ENCODE data around the gene HOXA11. TPM values are rescaled to one million over a fixed set of nuclear protein-coding genes. Genes with fewer than 3 reads are reported as not detected.

The HOXA11 gene
- total RNA-seq, 1 donor from 2014 or later: not detected

DNA sequence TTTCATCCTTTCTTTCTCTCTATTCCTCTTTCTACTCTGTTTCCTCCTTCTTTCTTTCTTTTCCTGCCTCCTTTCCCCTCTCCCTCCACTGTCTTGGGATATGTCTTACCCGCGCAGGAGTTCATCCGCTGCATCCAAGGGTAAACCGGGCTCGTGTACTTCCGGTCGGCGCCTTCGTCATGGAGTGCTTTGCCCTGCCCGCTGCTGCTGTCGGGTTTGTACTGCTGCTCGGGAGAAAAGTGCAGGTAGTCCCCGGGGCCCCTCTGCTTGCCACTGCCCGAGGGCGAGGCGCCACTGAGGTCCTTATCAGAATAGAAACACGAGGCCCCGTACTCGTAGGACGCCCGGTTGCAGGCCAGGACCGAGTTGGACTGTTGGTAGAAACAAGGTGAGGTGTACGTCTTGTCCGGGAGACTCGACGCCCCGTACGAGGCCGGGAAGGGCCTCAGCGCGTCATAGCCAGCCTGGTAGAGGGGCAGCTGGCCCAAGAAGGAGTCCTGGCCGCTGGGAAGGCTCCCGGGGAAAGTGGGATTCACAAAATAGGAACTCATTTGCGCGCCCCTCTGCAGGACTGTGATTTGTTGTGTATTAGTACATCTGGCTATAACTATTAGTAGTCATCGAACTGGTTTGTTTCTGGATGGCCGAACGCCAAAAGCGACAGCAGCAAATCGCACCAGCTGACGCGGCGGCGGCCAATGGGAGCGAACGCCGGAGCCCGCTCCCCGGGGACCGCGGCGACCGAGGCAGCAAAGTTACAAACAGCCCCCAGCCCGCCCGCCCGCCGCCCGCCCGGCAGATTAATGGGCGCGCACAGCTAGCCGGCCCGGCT, 37.6 kb downstream of the HOXA11 start, which contains the start of gene HOXA6:
Gene HOXA6 (minus strand): TSS at position 576 of the 832 bp plus-strand sequence. CDS start 25 bp downstream, at position 551.
- peak in 1 of 2 donors; percentile 68 for DNase-seq (ENCODE audit: low read depth in 2 of 2)

DNA sequence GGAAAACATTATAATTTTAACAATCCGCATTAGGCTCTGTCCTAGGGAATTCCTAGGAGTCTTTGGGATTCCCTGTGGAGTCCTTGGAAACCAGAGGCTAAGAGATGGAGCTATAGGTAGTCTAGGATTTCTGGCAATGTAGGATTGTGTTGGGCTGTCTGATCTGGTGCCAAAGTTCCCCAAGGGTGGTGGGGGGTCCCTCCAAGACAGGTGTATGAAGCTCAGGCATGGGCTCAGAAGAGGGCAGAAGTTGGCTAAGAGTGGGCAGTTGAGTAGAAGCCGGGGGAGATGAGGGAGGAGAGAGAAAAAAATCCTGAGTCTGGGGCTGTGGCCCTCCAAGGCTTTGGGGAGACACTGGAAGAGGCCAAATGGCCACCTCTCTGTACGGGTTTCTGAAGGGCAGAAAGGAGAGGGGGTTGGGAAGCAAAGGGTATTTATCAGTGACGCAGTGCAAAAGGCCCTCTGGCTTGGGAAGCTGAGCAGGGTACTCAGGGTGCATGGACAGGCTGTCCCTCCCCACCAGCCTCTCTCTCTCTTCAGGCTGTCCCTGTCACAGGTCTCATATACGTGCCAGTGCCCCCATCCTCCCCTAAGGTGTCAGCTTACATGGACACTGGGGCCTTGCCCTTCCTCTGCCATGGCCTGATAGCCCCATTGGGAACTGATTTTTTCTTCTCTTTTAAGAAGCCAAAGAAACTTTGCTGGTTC, 38.4 kb downstream of the HOXA11 start:
- no peak for DNase-seq (ENCODE audit: low read depth in 2 of 2)

GRCh38 chr7:27145914-27146412, 39.1 kb downstream of the HOXA11 start:
- no peak for DNase-seq (ENCODE audit: low read depth in 2 of 2)

- DNase-seq (ENCODE audit: low read depth in 2 of 2): no peak
These were observed 39.7 kb downstream of the HOXA11 start for GRCh38 chr7:27145165-27145913.

GRCh38 chr7:27144781-27145164, 40.3 kb downstream of the HOXA11 start:
- DNase-seq (ENCODE audit: low read depth in 2 of 2): no peak

DNA sequence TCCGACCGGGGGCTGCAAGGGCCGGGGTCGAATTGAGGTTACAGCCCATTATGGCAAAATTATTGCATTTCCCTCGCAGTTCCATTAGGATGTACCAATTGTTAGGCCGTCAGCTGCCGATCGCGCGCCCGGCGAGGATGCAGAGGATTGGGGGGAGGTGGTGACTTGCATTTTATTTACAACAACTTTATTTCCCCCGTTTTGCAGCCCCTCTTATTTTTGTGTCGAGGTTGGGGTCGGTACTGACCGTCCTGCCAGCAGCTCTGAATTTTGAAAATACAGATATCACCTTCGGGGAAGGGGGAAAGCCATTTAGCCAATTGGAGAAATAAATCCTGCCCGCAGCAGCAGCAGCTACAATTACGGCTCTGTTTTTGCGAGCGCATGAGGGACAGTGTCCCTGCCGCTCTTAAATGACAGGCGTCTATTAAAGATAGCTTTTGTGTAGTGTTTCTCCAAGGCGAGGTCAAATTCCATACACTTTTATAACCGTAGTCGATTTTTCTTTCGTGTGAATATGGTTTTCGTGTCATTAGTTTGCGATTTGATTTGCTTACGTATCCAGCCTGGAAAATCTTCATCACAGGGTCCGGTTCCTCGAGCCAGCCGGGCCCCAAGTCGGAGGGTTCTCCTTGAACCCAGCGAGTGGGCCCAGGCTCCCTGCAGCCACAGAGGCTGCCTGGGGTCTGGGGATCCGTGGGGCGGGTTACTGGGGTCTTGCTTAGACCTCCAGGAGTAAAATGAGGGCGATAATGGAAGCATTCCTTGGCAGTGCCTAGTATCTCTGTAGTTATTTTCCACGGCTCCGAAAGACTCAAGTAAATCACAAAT, 40.9 kb downstream of the HOXA11 start:
- DNase-seq (ENCODE audit: low read depth in 2 of 2): peak in 1 of 2 donors; percentile 48

GRCh38 chr7:27143023-27143949, 41.7 kb downstream of the HOXA11 start, which contains the start of gene HOXA5:
HOXA5 (minus strand) TSS chr7:27143681; CDS start chr7:27143607, 74 bp downstream.
- peak; percentile 93 to 99 for DNase-seq (ENCODE audit: low read depth in 2 of 2)

DNA sequence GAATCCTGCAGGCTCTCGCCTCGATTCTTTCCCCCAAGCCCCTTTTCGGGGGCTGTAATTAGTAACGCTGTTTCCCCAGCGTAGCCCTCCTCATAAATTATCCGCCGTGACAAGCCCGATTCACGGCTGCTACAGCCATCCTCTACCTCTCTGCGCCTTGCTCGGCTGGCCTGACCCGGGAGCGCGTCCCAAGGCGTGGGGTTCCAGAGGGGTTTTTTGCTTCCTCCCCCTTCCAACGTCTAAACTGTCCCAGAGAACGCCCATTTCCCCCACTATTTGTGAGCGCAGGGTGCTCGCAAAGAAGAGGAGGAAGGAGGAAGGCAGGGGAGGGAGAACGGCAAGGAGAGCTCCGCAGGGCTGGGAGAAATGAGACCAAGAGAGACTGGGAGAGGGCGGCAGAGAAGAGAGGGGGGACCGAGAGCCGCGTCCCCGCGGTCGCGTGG, 42.4 kb downstream of the HOXA11 start:
- DNase-seq (ENCODE audit: low read depth in 2 of 2): peak in 1 of 2 donors; percentile 31

DNA sequence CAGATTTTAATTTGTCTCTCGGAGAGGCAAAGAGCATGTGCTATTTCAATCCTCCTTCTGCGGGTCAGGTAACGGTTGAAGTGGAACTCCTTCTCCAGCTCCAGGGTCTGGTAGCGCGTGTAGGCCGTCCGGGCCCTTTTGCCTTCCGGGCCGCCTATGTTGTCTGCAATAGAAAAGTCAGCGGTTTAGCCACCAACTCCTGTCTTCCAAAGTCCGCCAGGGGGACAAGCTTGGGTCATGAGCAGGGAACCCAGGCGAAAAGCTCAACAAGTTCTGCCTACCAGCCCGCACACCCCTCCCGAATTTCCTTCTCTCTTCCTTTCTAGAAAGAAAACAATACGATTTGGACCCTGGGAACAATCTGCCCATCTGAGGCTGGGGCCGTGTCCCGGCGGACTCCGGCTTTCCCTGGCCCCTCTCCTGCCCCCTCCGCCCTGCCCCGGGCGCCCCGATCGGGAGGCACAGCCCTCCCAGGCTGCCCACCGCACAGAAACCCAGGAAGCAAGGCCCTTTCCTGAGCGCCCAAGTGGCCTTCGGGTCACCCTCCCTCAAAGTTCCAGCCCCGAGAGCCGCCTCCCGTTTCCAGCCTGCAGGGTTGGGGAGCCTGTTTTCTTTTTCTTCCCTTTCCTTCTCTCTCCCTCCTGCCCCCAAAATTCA, 43.0 kb downstream of the HOXA11 start:
- DNase-seq (ENCODE audit: low read depth in 2 of 2): peak; percentile 81

- peak in 1 of 2 donors; percentile 52 for DNase-seq (ENCODE audit: low read depth in 2 of 2)
These were observed 43.7 kb downstream of the HOXA11 start for GRCh38 chr7:27141137-27141922.

DNA sequence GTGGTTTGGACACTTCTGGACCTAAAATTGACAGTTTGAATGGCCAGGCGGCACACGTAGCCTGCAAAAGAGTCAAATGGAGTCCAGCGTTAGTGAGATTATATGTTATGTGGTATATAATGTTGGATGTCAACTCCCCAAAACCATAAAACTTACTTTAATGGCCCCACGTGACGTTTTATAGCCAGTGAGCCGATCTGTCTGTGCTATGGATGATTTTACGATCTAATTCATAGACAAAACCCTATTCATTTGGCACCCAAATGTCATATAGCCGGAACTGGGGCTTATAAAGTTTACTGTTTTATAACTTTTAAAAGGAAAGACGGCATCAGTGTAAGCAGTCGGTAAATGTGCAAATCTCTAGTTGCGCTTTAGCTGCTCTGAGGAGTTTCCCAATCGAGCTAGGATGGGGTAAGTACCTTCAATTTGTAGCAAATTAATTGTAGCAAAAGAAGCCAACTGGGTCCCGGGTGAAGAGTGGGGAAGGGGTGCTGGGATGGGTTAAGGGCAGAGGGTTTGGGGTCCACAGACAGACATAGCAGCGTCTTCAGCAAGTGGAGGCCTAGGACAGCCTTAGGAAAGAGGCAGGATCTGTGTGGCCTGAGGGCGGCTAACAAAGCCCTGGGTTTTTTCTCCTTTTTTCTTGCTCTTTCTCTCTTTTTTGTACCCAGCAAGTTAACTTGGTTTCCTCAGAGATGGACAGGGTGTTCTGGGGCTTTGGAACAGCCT, 44.7 kb downstream of the HOXA11 start:
- peak in 1 of 2 donors; percentile 38 for DNase-seq (ENCODE audit: low read depth in 2 of 2)

DNA sequence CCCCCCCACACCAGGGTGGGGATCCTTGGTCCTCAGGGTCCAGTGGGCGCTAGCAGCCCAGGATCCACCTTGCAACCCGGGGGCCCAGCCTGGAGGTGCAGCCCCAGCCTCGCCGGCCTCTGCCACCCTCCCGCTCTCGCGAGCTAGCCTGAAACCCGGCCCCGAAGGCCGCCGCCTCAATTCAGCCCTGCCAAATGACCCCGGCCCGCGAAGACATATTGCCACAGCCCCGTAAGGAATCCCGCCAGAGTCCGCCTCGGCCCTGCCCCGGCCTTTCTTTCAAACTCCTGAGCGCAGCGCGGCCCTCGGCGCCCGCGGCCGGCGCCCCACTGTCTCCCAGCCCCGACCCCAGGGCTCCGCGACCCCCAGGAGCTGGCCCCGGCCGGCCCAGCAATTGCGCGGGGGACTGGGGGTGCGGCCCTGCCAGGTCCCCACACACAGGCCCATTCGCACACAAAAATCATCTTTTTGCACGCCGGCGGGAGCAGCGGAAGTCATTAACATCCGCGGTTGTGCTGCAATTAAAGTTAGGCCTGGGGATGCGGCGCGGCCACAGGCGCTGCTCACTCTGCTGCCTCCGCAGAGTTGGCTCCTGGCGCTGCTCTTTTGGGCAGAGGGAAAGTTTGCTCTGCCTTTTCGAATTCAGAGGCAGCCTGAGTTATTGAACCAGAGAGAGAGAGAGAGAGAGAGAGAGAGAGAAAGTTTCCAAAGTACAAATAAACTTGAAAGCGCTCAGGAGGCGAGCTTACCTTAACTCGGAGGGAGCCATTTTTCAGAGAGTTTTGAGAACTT, 45.5 kb downstream of the HOXA11 start:
- peak in 1 of 2 donors; percentile 69 for DNase-seq (ENCODE audit: low read depth in 2 of 2)

DNA sequence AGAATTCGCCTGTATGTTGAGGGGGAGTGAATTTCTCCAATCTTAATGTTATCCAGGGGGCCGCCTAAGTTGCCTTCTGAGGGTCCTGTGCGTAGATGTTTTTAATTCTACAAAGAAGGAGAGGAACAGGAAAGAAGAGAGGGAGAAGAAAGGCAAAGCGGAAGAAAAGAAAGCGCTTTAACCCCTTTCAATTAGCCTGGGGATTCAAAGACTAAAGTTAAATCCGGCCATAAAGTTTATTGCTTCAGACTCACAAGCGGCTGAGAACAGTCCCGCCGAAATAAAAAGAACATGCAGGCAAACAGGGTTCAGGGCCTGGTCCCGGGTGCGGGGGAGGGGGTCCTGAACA, 46.1 kb downstream of the HOXA11 start:
- DNase-seq (ENCODE audit: low read depth in 2 of 2): no peak

- no peak for DNase-seq (ENCODE audit: low read depth in 2 of 2)
These were observed 46.6 kb downstream of the HOXA11 start for GRCh38 chr7:27138472-27138871.

- DNase-seq (ENCODE audit: low read depth in 2 of 2): no peak
These were observed 47.3 kb downstream of the HOXA11 start for GRCh38 chr7:27137640-27138315.

DNA sequence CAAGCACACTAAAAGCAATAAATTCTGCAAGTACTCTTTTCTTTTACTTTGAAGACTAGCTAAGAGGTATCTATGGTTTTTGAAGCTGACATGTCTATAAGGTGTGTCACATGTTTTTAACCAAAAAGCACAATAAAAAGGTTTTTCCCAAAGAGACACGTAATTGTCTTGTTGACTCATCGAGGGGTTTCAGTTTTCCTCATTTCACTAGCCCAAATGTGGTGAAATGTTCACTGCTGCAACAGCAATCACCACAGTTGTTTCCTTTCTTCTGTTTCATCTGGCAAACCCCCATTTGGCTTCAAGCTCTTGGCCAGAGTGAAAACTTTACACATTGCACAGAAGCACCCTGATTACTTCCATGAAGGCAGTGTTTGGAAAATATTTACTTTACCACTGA, 50.6 kb downstream of the HOXA11 start:
- peak; percentile 84 to 93 for DNase-seq (ENCODE audit: low read depth in 2 of 2)

Data from lung microvascular endothelial cell (primary cell).